ENCODE data around the gene ATP10B. TPM values are rescaled to one million over a fixed set of nuclear protein-coding genes. Genes with fewer than 3 reads are reported as not detected.

Gene ATP10B
- total and polyA plus RNA-seq, 2 of the 13 experiments (the other 11 are each of a cell fraction or from before 2014, with no cell fraction given), result not detected

DNA sequence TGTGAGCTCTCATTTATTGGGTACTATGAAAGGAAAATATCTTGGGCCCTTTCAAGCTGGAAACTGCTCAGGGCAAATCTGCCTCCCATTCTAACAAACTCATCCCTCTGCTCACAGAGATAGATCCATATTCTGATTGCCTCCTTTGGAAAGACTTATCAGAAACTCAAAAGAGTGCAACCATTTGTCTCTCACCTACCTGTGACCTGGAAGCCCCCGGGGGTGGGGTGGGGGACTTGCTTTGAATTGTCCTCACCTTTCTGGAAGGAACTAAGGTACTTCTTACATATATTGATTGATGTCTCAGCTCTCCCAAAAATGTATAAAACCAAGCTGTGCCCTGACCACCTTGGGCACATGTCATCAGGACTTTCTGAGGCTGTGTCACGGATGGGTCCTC, 125.3 kb downstream of the ATP10B start:
- TF ChIP-seq ZNF607 (CRISPR knock-in tag; IDR thresholded peaks at IDR 0.05; ENCODE audit: borderline replicate concordance) (no peak), SKI (IDR thresholded peaks at IDR 0.05; ENCODE audit: partially characterized antibody) (no peak), FOXK1 (CRISPR knock-in tag; IDR thresholded peaks at IDR 0.05; ENCODE audit: borderline replicate concordance, low read depth) (no peak), MEF2D (CRISPR knock-in tag; IDR thresholded peaks at IDR 0.05) (no peak), POLR2AphosphoS5 (IDR thresholded peaks at IDR 0.05; ENCODE audit: low read depth, low read length) (no peak), ZBTB8A (CRISPR knock-in tag; IDR thresholded peaks at IDR 0.05; ENCODE audit: borderline replicate concordance, low read depth) (no peak), MAZ (IDR thresholded peaks at IDR 0.05; ENCODE audit: borderline replicate concordance, low read depth, low read length) (no peak), MAZ (CRISPR knock-in tag; IDR thresholded peaks at IDR 0.05; ENCODE audit: low read depth) (no peak), SYNCRIP (IDR thresholded peaks at IDR 0.05; ENCODE audit: insufficient read depth, low read depth, low read length) (no peak), ZNF367 (CRISPR knock-in tag; IDR thresholded peaks at IDR 0.05; ENCODE audit: borderline replicate concordance) (no peak)
- TF ChIP-seq, protein P1, sequence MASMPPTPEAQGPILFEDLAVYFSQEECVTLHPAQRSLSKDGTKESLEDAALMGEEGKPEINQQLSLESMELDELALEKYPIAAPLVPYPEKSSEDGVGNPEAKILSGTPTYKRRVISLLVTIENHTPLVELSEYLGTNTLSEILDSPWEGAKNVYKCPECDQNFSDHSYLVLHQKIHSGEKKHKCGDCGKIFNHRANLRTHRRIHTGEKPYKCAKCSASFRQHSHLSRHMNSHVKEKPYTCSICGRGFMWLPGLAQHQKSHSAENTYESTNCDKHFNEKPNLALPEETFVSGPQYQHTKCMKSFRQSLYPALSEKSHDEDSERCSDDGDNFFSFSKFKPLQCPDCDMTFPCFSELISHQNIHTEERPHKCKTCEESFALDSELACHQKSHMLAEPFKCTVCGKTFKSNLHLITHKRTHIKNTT (CRISPR knock-in tag; IDR thresholded peaks at IDR 0.05), result no peak
- TF ChIP-seq, protein P2, sequence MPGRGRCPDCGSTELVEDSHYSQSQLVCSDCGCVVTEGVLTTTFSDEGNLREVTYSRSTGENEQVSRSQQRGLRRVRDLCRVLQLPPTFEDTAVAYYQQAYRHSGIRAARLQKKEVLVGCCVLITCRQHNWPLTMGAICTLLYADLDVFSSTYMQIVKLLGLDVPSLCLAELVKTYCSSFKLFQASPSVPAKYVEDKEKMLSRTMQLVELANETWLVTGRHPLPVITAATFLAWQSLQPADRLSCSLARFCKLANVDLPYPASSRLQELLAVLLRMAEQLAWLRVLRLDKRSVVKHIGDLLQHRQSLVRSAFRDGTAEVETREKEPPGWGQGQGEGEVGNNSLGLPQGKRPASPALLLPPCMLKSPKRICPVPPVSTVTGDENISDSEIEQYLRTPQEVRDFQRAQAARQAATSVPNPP (CRISPR knock-in tag; IDR thresholded peaks at IDR 0.05), result no peak
- no peak overlapping the region for H2AFZ ChIP-seq (ENCODE audit: low read length)
- ChIA-PET CTCF (ENCODE audit: low intra/inter-chr PET ratio, low total read pairs) (no interaction called here), POLR2A (no interaction called here)
- ATAC-seq (no peak), FAIRE-seq (no peak), DNase-seq (ENCODE audit: low spot score) (no peak)
- H4K20me1 ChIP-seq (ENCODE audit: insufficient read depth, low read length), result no peaks in the 10 kb centered on the region
- H3K36me3 ChIP-seq (replicated peaks in 1 of 2; ENCODE audit: control insufficient read depth in 1 of 2, insufficient read depth in 2 of 2, low read length in 2 of 2), result no peaks in the 10 kb centered on the region
- H3K9me3 ChIP-seq (ENCODE audit: low read length), result no peaks in the 10 kb centered on the region
- in situ Hi-C loops (cut with HindIII; ENCODE audit: extremely low pct_ligation_motif_present, low pct_unique_long_range_greater_than_20kb) (no loop called here), intact Hi-C loops (cut with micrococcal nuclease; ENCODE audit: unreplicated experiment) (no loop called here)
- WGBS (ENCODE audit: low lambda C conversion rate), result 5% methylated on average over 2 of the region's 2 CpGs
- H3K79me2 ChIP-seq (ENCODE audit: insufficient read depth, low read length), result no peaks in the 10 kb centered on the region
- H3K4me1 ChIP-seq (ENCODE audit: insufficient read depth, low read length), result no peaks in the 10 kb centered on the region
- no peak overlapping the region for H3K4me2 ChIP-seq (ENCODE audit: low read depth, low read length)
- H3K9ac ChIP-seq (ENCODE audit: insufficient read depth, low read depth, low read length), result no peak overlapping the region
- no TSS peak for BruUV-seq (replicated peaks)
- no peak overlapping the region for H3K4me3 ChIP-seq (replicated peaks in 1 of 3; ENCODE audit: insufficient read depth in 1 of 3, low read depth in 2 of 3, low read length in 3 of 3)
- H3K27ac ChIP-seq (ENCODE audit: extremely low read length, insufficient read depth, low read length), result no peak overlapping the region
- H3K27me3 ChIP-seq (ENCODE audit: control insufficient read depth in 1 of 2, insufficient read depth in 2 of 2, low read length in 2 of 2), result no peaks in the 10 kb centered on the region
